T-helper 22 cell (primary cell): ENCODE measurements around the gene TRIM17.

Experiments used
- DNase-seq: peaks from one replicate; pipeline ENCODE4 v3.0.0-alpha.2; 2020; ENCODE audit warnings: low read depth

TRIM17 gene

DNA sequence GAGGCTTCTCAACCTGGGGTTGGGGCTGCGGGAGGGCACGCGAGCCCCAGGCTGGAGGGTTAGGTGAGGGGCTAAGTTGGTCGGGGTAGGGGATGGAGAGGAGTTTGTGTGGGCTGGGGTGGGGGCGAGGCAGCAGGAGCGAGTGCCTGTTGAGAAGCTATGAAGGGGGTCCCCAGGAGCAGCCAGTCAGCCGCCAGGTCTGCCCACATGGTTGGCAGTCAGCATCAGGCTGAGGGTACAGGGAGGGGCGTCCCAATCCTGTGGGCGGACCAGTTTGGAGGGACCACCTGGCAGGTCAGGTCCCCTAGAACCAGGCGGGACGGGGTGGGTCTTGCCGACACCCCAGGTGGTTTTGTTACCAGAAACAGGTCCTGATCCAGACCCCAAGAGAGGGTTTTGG is 400 bp upstream of the TRIM17 start:
- DNase-seq: no peak

DNA sequence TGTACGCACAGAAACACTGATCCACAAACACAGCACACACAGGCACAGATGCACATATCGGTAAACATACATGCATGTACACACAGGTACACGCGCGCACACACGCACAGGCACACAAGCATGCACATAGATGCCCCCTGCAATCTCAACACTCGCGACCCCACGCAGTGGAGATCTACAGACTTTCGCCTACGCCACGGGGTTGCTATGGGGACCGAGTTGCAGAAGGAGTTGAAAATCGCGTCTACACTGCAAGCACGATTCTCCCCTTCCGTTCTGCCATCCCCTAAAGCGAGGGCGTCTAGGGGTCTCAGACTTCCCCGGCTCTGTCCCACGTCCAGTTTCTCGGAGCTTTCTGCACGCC is 826 bp downstream of the TRIM17 start:
- DNase-seq: no peak

GRCh38 chr1:228415221-228415620 is 1.4 kb downstream of the TRIM17 start:
- no peak for DNase-seq

- DNase-seq: no peak
These were observed 2.0 kb downstream of the TRIM17 start for GRCh38 chr1:228414511-228415211.

GRCh38 chr1:228413241-228414010 is 3.2 kb downstream of the TRIM17 start:
- DNase-seq: no peak

- no peak for DNase-seq
These were observed 4.9 kb downstream of the TRIM17 start for GRCh38 chr1:228411548-228412430.

DNA sequence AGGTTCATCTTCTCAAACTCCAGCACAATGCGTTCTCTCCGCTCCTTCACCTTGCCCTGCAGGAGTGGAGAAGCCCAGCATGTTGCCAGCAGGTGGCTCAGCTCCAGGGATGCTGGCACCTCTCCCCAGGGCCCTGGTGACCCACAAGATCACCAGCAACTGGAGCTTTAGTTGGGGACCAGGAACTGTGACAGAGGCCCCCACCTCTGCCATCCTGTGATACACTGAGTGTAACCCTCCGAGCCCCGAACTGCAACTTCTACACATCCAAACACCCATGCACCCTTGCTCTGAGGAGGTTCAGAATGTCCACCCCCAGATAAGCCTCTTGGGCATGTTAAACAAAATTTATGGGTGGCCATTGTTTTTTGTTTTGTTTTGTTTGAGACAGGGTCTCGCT is 5.5 kb downstream of the TRIM17 start:
- no peak for DNase-seq

DNA sequence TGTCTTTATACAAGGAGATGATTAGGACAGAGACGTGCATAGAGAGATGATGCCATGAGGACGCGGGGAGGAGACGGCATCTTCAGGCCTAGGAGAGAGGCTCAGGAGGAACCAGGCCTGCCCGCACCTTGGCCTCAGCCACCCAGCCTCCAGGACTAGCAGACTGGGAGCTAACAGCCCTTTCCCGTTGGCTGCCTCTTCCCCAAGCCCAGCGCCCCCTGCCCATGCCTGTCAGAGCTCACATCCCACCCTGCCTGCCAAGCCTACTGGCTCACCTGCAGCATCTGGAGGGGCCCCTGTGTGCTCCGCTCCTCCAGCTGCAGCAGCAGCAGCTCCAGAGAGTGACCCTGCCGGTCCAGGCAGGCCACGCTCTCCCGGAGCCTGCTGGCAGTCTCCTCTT is 6.0 kb downstream of the TRIM17 start:
- DNase-seq: no peak

- DNase-seq: no peak
These were observed 6.6 kb downstream of the TRIM17 start for GRCh38 chr1:228410015-228410414.

DNA sequence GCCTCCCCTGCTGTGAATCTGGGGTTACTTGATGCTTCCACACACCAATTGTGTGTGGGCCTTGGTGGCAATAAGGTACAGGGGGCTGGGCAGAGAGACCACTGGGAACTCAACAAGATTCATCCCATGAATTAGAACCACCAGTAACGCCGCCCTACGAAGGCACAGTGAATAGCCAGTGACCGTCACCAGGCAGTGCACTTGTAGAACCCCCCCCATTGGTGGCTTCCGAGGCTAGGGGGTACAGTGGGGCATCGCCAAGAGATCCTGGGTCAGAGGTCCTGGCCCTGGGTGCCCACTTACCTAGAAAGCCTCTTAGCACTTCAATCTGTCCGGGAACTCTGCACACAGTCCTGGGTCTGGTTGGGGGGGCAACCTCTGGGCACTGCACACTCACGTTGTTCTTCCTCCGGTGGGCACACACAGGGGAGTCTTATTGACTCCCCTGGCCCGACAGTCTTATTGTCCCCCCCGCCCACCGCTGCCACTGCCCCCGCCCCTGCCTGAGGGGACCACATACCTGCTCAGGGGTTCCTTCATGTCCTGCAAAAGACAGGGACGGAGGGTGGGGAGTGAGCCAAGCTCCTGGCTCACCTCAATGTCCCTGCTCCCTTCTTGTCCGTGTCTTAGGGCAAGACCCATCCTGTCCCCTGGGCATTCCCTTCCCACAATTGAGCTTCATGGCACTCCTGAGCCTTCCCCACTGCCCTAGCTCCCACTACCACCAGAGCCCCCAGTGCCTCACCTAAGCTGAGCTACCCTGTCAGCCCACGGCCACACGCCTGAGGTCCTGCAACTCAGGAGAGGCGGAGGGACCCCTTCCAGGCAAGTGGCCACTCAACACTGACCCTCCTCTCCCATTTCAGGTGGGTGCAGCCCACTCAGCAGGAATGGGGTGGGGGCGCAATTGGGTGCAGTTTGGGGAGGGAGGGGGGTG is 7.5 kb downstream of the TRIM17 start:
- no peak for DNase-seq

GRCh38 chr1:228408041-228408868 is 8.4 kb downstream of the TRIM17 start:
- DNase-seq: no peak

GRCh38 chr1:228407106-228408040 is 9.3 kb downstream of the TRIM17 start:
- no peak for DNase-seq

- no peak for DNase-seq
These were observed 10.8 kb downstream of the TRIM17 start for GRCh38 chr1:228405979-228406228.

GRCh38 chr1:228405200-228405978 is 11.3 kb downstream of the TRIM17 start:
- DNase-seq: no peak

- no peak for DNase-seq
These were observed 12.4 kb downstream of the TRIM17 start for GRCh38 chr1:228404107-228404720.

GRCh38 chr1:228403231-228403631 is 13.4 kb downstream of the TRIM17 start:
- no peak for DNase-seq

- DNase-seq: no peak
These were observed 14.0 kb downstream of the TRIM17 start for GRCh38 chr1:228402641-228403025.

GRCh38 chr1:228401782-228402640 is 14.7 kb downstream of the TRIM17 start:
- DNase-seq: no peak
